ENCODE measurements around the gene PRR22.

DNA sequence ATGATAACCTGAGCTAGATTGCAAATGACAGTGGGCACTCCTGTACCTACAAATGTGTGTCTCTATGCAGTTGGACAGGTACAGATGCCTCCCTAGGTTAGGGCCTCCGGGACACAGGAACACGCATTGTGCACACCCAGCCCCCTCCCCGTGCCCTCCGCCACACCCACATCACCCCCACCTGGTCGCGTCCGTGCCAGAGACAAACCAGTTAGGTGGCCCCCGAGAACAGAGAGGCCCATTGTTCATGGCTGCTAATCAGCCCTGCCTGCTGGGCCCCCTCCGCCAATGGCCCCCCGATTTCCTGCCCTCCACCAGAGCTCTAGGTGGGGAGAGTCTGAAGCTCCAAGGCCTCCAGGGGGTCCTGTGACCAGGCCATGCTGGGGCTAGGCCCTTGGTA, 34.0 kb upstream of the PRR22 start:
- TF ChIP-seq CTCF (IDR thresholded peaks at IDR 0.05) (no peak), POLR2AphosphoS5 (IDR thresholded peaks at IDR 0.05) (no peak), POLR2A (IDR thresholded peaks at IDR 0.05) (no peak)
